Central memory CD4-positive, alpha-beta T cell (primary cell): ENCODE results near the gene PALS1.

Source experiments
- DNase-seq: peaks from one replicate; pipeline ENCODE4 v3.0.0; 2022
- total RNA-seq, 3 experiments: gene quantifications; one replicate each; lab custom pipeline; 2026; lab: John Stamatoyannopoulos, UW

The PALS1 gene
- 12.4 to 22.0 (median 15.0) reads per million in 3 experiments for total RNA-seq

DNA sequence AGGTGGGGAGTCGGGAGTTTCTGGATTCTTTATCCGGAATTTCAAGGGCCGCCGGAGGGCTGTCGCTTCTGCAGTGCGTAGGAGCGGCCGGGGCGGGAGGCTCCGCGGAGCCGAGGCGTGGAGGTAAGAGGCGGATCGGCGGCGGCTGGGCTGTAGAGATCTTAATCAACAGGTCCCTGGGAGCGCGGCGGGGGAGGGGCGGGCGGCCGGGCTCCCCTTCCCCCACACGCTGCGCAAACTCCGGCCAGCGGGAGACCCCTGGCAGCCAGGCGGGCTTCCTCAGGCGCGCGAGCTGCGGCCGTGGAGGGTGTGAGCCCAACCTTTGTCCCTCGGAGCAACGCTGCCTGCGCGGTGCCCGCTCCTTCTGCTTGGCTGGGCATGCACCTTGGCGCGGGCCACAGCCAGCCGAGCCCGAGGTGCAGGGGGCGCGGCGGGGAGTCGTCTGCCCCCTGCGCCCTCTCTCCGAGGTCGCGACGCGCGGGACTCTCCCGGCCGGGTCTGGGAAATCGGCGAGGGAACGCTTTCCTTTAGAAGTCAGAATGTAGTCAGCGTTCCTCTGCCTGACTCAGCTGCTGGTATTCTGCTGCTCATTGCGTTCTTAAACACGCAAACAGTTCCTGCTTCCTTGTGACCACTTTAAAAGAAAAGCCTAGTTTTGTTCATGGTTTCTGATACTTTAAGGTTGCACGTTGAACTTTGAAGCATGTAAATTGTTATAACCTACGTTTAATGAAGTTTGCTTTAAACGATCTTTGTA, at the start of gene PALS1:
PALS1 (plus strand) TSS at position 25 of the 757 bp plus-strand sequence. CDS start 37,736 bp downstream, outside the sequence.
- peak; percentile 50 for DNase-seq

DNA sequence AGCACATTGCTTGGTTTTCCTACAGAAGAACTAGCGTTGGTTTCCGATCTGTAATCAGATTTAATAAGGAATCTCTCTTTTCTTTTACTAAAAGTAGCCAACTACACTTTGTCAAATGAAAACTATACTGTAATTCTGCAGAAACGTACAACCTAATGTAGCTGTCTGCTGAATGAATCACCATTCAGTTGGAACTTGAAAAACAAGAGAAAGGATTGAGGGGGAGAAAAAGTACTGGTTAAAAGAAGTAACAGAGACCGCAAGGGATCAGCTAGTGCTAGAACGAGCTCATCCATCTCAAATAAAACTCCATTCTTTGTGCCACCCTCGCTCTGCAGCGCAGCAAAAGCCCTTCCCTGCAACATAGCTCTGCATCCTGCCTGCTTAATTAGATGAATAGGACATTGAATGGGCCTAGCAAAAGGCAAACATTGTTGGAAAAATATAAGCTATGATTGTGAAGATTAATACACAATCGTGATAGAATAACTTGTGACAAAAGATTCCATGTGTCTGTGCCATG, 49.4 kb upstream of the PALS1 start:
- DNase-seq = no peak

- no peak for DNase-seq
These were observed 48.9 kb upstream of the PALS1 start for GRCh38 chr14:67192366-67192765.

DNA sequence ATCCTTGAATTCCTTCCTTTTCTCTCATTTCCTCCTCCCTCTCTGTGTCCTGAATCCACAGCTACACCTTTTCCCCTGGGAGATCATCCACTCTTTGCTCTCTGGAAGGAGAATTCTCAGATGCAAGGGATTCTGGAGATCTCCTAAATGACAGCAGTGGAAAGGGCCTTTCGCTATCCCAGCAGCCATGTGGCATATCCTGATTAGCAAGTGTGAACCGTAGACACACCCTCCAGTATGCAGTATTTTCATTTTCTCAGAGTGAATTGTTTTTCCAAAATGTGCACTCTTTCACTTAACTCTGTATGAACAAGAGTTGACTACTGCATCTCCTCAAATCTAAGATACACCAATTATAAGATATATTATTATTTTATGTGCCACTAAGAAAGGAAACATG, 46.0 kb upstream of the PALS1 start:
- DNase-seq = no peak

GRCh38 chr14:67199016-67199415, 42.2 kb upstream of the PALS1 start:
- no peak for DNase-seq

DNA sequence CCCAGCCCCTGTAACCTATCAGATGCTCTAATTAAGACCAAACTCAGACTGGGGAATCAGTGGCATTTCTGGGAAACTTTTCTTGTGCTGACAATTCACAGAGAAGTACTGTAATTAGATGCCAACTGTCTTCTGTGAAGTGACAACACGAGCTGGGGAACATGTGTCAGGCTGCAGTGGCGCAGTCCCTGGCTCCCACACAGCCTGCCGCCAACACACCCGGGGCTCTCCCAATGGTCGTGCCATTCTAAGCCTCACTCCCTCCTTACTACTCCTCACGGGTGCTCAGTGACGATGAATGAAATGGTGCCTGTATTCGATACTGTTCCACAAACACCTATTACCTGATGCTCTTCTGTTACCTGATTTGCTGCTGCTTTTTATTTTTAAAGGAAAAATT, 33.4 kb upstream of the PALS1 start:
- DNase-seq = no peak

DNA sequence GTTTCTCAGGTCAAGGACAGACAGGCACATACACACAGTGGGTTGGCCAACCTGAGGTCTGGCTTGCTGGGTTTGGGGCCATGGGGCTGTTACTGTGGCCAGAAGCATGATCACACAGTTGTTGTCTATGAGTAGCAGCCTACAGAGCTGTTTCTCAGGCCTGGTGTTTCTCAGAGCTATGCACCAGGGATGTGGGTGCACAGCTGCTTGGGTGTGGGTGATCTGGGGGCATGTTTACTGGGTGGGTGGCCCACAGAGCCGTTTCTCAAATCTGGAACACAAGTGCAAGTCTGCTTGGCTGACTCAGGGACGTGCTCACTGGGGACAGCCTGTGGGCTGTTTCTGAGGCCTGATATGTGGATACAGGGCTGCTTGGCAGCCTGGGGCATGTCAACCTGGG, 23.1 kb upstream of the PALS1 start:
- DNase-seq = no peak

DNA sequence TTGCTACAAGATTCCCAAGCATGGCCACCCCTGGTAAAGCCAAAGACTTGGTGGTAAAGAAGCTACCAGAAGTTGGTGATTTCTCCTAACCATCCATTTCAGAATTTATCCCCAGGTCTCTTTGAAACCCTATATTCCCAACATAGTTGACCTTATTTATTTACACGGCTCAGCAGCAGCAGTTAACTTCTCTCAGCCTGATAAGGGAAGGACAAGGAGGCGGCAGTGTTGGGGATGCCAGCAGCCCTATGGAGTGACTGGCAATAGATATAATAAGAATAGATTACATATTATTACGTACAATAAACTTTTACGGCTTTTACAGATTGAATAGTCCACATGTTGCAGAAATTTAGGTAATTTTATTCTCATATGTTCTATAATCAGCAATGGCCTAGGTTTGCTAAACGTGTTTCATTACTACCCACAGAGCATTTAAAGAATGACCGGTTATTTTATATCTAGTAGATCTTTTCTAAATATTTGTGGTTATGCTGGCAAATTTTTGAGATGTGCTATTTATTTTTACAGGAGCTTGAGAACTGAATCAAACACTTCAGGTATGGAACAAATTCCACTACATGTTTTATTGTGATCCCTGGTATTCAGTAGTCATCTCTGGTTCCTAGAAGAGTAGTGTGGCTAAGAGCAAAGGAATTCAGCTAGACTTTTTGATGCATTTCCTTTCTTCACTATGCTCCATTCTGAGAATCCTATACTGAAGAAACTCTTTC, 19.8 kb upstream of the PALS1 start:
- DNase-seq = no peak

DNA sequence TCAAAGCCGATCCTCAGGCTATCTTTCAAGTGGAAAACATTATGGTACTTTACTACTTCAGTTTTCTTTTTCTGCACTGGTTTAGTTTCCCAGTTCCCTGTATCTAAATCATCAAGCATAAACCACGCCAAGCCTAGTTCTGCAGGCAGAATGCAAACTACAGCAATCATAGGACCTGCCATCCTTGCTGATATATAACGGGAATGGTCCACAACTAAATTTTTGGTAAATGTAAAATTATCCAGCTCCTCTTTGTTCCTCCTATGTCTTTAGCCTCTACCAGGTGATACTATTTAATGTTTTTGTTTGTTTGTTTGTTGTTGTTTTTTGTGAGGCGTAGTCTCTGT, 19.3 kb upstream of the PALS1 start:
- no peak for DNase-seq

- DNase-seq = no peak
These were observed 15.7 kb upstream of the PALS1 start for GRCh38 chr14:67225523-67225922.

- no peak for DNase-seq
These were observed 12.8 kb upstream of the PALS1 start for GRCh38 chr14:67228325-67228984.

GRCh38 chr14:67232066-67232465, 9.2 kb upstream of the PALS1 start:
- no peak for DNase-seq

- DNase-seq = no peak
These were observed 8.6 kb upstream of the PALS1 start for GRCh38 chr14:67232621-67233020.

GRCh38 chr14:67237591-67237990, 3.6 kb upstream of the PALS1 start:
- DNase-seq = no peak

DNA sequence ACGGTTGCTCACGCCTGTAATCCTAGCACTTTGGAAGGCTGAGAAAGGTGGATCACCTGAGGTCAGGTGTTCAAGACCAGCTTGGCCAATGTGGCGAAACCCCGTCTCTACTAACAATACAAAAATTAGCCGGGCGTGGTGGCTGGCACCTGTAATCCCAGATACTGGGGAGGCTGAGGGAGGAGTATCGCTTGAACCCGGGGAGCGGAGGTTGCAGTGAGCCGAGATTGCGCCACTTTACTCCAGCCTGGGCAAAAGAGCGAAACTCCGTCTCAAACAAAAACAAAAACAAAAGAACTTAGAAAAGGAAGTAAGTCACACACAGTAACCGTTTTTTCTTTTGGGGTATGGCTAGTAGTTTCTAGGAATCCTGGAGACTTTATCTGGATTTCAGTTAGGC, 1.7 kb upstream of the PALS1 start:
- DNase-seq = no peak

- DNase-seq = no peak
These were observed 885 bp upstream of the PALS1 start for GRCh38 chr14:67240168-67240932.

GRCh38 chr14:67240978-67241410, 241 bp upstream of the PALS1 start:
- peak; percentile 90 for DNase-seq

DNA sequence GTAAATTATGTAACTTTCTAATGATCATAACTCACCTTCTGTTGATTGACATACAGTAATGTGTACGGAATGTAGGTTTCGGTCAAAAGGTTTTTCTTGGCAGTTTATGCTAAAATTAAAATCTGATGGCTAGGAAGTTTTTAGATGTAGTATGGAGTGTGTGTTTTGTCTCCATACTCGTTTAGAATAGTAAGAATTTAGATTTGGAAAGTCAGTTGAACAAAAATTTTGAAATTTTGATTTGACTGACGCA, 859 bp downstream of the PALS1 start:
- DNase-seq = no peak

- no peak for DNase-seq
These were observed 3.9 kb downstream of the PALS1 start for GRCh38 chr14:67245104-67245503.

DNA sequence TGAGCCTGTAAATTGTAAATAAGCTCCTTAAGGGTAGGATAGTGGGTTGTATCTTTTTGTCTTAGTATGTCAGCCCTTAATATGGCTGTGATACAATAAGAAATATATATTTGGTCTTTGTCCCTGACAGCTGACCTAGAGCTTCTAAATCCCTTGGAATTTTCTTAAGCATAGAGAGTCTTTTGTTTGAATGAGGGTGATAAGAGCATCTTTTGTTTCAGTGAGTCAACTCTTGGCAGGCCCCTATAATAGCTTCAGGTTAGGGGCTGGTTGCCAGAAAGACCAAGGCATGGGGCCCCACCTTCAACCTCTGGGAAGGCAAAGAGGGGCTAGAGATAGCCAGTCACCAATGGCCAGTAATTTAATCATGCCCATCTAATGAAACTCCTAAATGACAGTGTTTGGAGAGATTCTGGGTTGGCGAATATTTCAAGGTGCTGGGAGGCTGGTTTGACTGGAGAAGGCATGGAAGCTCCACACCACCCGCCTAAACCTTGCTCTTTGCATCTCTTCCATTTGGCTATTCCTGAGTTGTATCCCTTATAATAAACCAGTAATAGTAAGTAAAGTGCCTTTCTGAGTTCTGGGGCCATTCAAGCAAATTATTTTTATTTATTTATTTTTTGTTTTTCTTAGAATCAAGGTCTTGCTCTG, 10.5 kb downstream of the PALS1 start:
- no peak for DNase-seq

DNA sequence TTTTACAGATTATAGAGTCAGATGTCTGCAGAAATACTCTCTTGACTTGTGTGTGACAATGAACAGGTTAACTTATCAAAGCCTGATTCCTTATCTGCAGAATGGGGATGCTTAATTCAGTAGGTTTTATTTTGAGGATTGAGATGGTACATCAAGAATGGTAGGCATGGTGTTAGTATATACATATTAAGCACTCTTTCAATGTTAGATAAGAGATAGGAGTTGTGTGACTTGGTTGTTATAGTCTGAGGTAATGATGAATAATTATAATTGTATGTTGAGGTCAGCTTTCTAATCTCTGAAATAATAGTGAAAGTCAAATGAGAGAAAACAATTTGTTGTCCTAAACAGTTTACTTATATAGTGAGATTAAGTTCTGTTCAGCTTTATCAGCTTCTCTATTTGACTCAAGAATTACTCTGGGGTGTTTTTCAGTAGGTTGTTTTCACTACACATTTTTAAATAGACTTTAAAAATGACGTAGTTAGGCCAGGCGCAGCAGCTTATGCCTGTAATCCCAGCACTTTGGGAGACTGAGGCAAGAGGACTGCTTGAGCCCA, 11.9 kb downstream of the PALS1 start:
- no peak for DNase-seq

DNA sequence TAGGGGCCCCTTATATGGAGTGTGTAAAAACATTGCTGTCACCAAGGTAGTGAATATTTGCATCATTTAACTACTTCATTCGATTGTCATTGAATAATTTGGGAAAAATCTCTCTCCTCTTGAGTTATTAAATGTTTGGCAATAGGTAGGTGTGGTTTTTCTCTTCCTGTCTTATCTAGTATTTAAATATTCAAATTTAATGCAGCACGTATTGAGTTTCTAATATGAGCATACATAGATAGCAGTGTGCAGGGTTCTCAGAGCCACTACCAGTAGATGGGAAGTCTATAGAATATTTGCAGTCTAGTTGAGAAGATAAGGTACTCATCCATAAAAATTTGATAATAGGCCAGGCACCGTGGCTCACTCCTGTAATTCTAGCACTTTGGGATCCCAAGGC, 16.7 kb downstream of the PALS1 start:
- no peak for DNase-seq
